IMR-90 (cell line): ENCODE data around the gene NDST3. TPM values are rescaled to one million over a fixed set of nuclear protein-coding genes. Genes with fewer than 3 reads are reported as not detected.

Source experiments
- ATAC-seq: fragments of 200-7000 bp; cut with Tn5 transposase; 2 replicates; pipeline ENCODE4 v1.9.1; 2020; ENCODE audit warnings: low read depth, mild to moderate bottlenecking, moderate library complexity
- BruUV-seq: library from RNA; stranded (reverse); fragments of 400-500 nt; replicated peaks from 2 replicates; lab custom pipeline; 2021; lab: Mats Ljungman, UMichigan
- CTCF ChIA-PET: fragments of 300-600 bp; formaldehyde crosslinking; extraction: SDS; loops from one replicate; lab custom pipeline; 2021; ENCODE audit warnings: antibody characterized with exemption; lab: Yijun Ruan, JAX
- POLR2A ChIA-PET: fragments of 300-600 bp; sonication (Branson Sonifier 250); formaldehyde crosslinking; loops from one replicate; lab custom pipeline; 2022; ENCODE audit warnings: antibody characterized with exemption; ENCODE audit not compliant: unreplicated experiment; lab: Charles Lee
- DNase-seq: peaks from one replicate; pipeline ENCODE4 v3.0.0; 2013
- H2AFZ ChIP-seq: replicated peaks from 2 replicates; pipeline ENCODE3; 2013; ENCODE audit warnings: low read length, mild to moderate bottlenecking; ENCODE audit not compliant: poor library complexity
- H2AK5ac ChIP-seq: 2 replicates; pipeline ENCODE4 v1.6.1; 2013; ENCODE audit warnings: low read depth, low read length, inconsistent platforms
- H2AK9ac ChIP-seq: replicated peaks from 2 replicates; pipeline ENCODE3; 2013; ENCODE audit warnings: mild to moderate bottlenecking, low read depth, low read length, moderate library complexity; ENCODE audit not compliant: poor library complexity
- H2BK120ac ChIP-seq: 2 replicates; pipeline ENCODE4 v1.6.1; 2013; ENCODE audit warnings: low read depth, low read length, inconsistent platforms
- H2BK15ac ChIP-seq: 3 replicates; pipeline ENCODE4 v1.6.1; 2013; ENCODE audit warnings: low read depth, low read length, inconsistent platforms
- H2BK20ac ChIP-seq: 2 replicates; pipeline ENCODE4 v1.6.1; 2013; ENCODE audit warnings: low read depth, mild to moderate bottlenecking, inconsistent platforms, low read length, moderate library complexity
- H2BK5ac ChIP-seq: 2 replicates; pipeline ENCODE4 v1.6.1; 2013; ENCODE audit warnings: mild to moderate bottlenecking, low read depth, low read length, inconsistent platforms; ENCODE audit not compliant: poor library complexity, severe bottlenecking
- H3K14ac ChIP-seq: replicated peaks from 2 replicates; pipeline ENCODE4 v1.6.1; 2013; ENCODE audit warnings: low read depth, low read length, inconsistent platforms
- H3K18ac ChIP-seq: 2 replicates; pipeline ENCODE4 v1.6.1; 2013; ENCODE audit warnings: low read depth, low read length, control low read depth
- H3K23ac ChIP-seq: 2 replicates; pipeline ENCODE4 v1.6.1; 2013; ENCODE audit warnings: low read depth, low read length, inconsistent platforms
- H3K27ac ChIP-seq: 2 replicates; pipeline ENCODE4 v1.5.1; 2013; ENCODE audit warnings: mild to moderate bottlenecking, control low read depth, low read length; ENCODE audit not compliant: insufficient read depth
- H3K27me3 ChIP-seq: 2 replicates; pipeline ENCODE4 v1.6.1; 2013; ENCODE audit warnings: low read length; ENCODE audit not compliant: control insufficient read depth, insufficient read depth
- H3K36me3 ChIP-seq: 2 replicates; pipeline ENCODE4 v1.6.1; 2013; ENCODE audit warnings: low read length, mixed read lengths; ENCODE audit not compliant: control insufficient read depth, insufficient read depth
- H3K4ac ChIP-seq: 2 replicates; pipeline ENCODE4 v1.6.1; 2013; ENCODE audit warnings: low read depth, low read length, inconsistent platforms
- H3K4me1 ChIP-seq: 2 replicates; pipeline ENCODE4 v1.6.1; 2013; ENCODE audit warnings: low read length, mixed read lengths; ENCODE audit not compliant: control insufficient read depth, insufficient read depth
- H3K4me2 ChIP-seq: 2 replicates; pipeline ENCODE4 v1.6.1; 2013; ENCODE audit warnings: low read depth, mild to moderate bottlenecking, control low read depth, low read length, moderate library complexity
- H3K4me3 ChIP-seq: 2 replicates; pipeline ENCODE4 v1.5.1; 2013; ENCODE audit warnings: low read depth, mild to moderate bottlenecking, control low read depth, low read length, moderate library complexity; ENCODE audit not compliant: insufficient read depth
- H3K56ac ChIP-seq: 2 replicates; pipeline ENCODE4 v1.6.1; 2013; ENCODE audit warnings: low read length, inconsistent platforms; ENCODE audit not compliant: insufficient read depth; ENCODE audit errors: extremely low read depth
- H3K79me1 ChIP-seq, 2 experiments: 2 replicates each; pipeline ENCODE4 v1.6.1; 2013; ENCODE audit warnings: low read length in 2 of 2, inconsistent platforms in 1 of 2, low read depth in 1 of 2
- H3K9ac ChIP-seq: 2 replicates; pipeline ENCODE4 v1.6.1; 2013; ENCODE audit warnings: low read depth, low read length, control low read depth
- H3K9me1 ChIP-seq: 2 replicates; pipeline ENCODE4 v1.6.1; 2013; ENCODE audit warnings: low read length, inconsistent platforms; ENCODE audit not compliant: insufficient read depth
- H3K9me3 ChIP-seq: 2 replicates; pipeline ENCODE4 v1.6.1; 2013; ENCODE audit warnings: low read length; ENCODE audit not compliant: control insufficient read depth, insufficient read depth
- H4K20me1 ChIP-seq: 2 replicates; pipeline ENCODE4 v1.6.1; 2013; ENCODE audit warnings: low read length, inconsistent platforms; ENCODE audit not compliant: insufficient read depth
- H4K5ac ChIP-seq: 2 replicates; pipeline ENCODE4 v1.6.1; 2013; ENCODE audit warnings: mild to moderate bottlenecking, low read depth, low read length, control low read depth
- H4K8ac ChIP-seq, 2 experiments: 2 replicates each; pipeline ENCODE4 v1.6.1; 2013; ENCODE audit warnings: low read depth in 2 of 2, low read length in 2 of 2, control low read depth in 1 of 2, inconsistent platforms in 1 of 2
- H4K91ac ChIP-seq: 2 replicates; pipeline ENCODE4 v1.6.1; 2013; ENCODE audit warnings: low read depth, low read length, inconsistent platforms; ENCODE audit not compliant: insufficient read depth
- CEBPB ChIP-seq: IDR thresholded peaks from 2 replicates; pipeline ENCODE4 v1.6.1; 2012; ENCODE audit warnings: low read depth, low read length, improper control_type of control experiment
- CHD1 ChIP-seq: IDR thresholded peaks from 2 replicates; pipeline ENCODE4 v1.6.1; 2012; ENCODE audit warnings: low read depth, low read length, improper control_type of control experiment
- CTCF ChIP-seq: conservative IDR thresholded peaks from 2 replicates; pipeline ENCODE4 v1.5.1; 2012; ENCODE audit warnings: mild to moderate bottlenecking, low read depth, low read length, improper control_type of control experiment
- FOS ChIP-seq: fragments of 150-350 bp; IDR thresholded peaks from 2 replicates; pipeline ENCODE4 v1.6.1; 2016; ENCODE audit warnings: low read depth, low read length
- RAD21 ChIP-seq: IDR thresholded peaks from 2 replicates; pipeline ENCODE4 v1.6.1; 2012; ENCODE audit warnings: low read length, improper control_type of control experiment
- RFX5 ChIP-seq: IDR thresholded peaks from 2 replicates; pipeline ENCODE4 v1.8.0; 2012; ENCODE audit warnings: low read depth, mild to moderate bottlenecking, low read length, moderate library complexity
- SMC3 ChIP-seq: fragments of 150-350 bp; IDR thresholded peaks from 2 replicates; pipeline ENCODE4 v1.6.1; 2016; ENCODE audit warnings: low read depth, mild to moderate bottlenecking, antibody characterized with exemption, low read length, moderate library complexity
- USF2 ChIP-seq: fragments of 150-350 bp; IDR thresholded peaks from 2 replicates; pipeline ENCODE4 v1.6.1; 2017; ENCODE audit warnings: mild to moderate bottlenecking, antibody characterized with exemption, low read length, low read depth
- WGBS, 2 experiments: methylation state at CpG; one replicate each; pipeline versions ENCODE4 v1.1.5 to v1.1.7; 2013; ENCODE audit warnings: missing lambda C conversion rate in 2 of 2; ENCODE audit not compliant: insufficient read length in 1 of 2; ENCODE audit errors: extremely low coverage in 2 of 2; 5-methylcytosine and 5-hydroxymethylcytosine counted together
- dilution Hi-C: fragments of 300-500 bp; cut with HindIII; formaldehyde crosslinking; loops from one replicate; pipeline ENCODE4 v1.14.3; 2018; ENCODE audit warnings: low sequenced_read_pairs; ENCODE audit not compliant: unreplicated experiment
- in situ Hi-C: fragments of 300-500 bp; cut with MboI; formaldehyde crosslinking; loops from 3 replicates; pipeline ENCODE4 v1.14.3; 2019; ENCODE audit warnings: low sequenced_read_pairs, inconsistent platforms, mixed read lengths
- intact Hi-C: fragments of 100-400 bp; cut with micrococcal nuclease; formaldehyde crosslinking; loops from 2 replicates; pipeline ENCODE4 v1.10.0; 2022
- polyA plus RNA-seq, 3 experiments: library from polyadenylated mRNA; depleted of rRNA; stranded (reverse); fragments of >200 nt; gene quantifications; 2 replicates each; pipeline ENCODE4 v1.2.3, GENCODE V29; 2012; ENCODE audit warnings: low replicate concordance in 1 of 3
- total RNA-seq: library from RNA; depleted of rRNA; stranded (reverse); fragments of >200 nt; gene quantifications from 2 replicates; pipeline ENCODE4 v1.2.3, GENCODE V29; 2012

Gene NDST3
- total and polyA plus RNA-seq, 2 of the 4 experiments (the other 2 are of a cell fraction) = 0.10 to 0.18 TPM

- TF ChIP-seq CTCF (no peak), RAD21 (no peak), FOS (no peak), USF2 (no peak), CHD1 (no peak), CEBPB (no peak), SMC3 (no peak), RFX5 (no peak)
- H3K27ac ChIP-seq = peak overlapping the region; percentile 89; the same call in 1 of the 2 replicates
- H3K36me3 ChIP-seq = peaks cover 2% of the 10 kb centered on the region; the same call in 1 of the 2 replicates
- H2BK15ac ChIP-seq = no peak overlapping the region
- H3K14ac ChIP-seq = no peak overlapping the region; the same call in 1 of the 2 replicates
- H2AK5ac ChIP-seq = peak overlapping the region; percentile 27; the same call in 1 of the 2 replicates
- H3K23ac ChIP-seq = no peak overlapping the region
- peaks cover 2 to 16% of the 10 kb centered on the region in 2 experiments; a peak in 2 of 4 replicates for H3K79me1 ChIP-seq
- H3K9ac ChIP-seq = no peak overlapping the region
- no CpG with 5 or more reads among the region's 3 CpGs for WGBS, 2 experiments
- POLR2A ChIA-PET = no interaction called here
- 0 out of 2 replicates have a peak overlapping the region, but pooled peaks have one; percentile 39 for H3K56ac ChIP-seq
- CTCF ChIA-PET = no interaction called here
- H3K4me1 ChIP-seq = peaks cover 26% of the 10 kb centered on the region
- in situ Hi-C loops (loop anchor here (25.0 kb wide), 1 partner anchor 226 kb away; no protein-coding TSS in a partner anchor), dilution Hi-C loops (no loop called here), intact Hi-C loops (no loop called here)
- no peak overlapping the region for H3K4me2 ChIP-seq
- peak overlapping the region; percentile 15 for H4K5ac ChIP-seq
- H4K91ac ChIP-seq = peak overlapping the region; percentile 45
- no peak overlapping the region for H2AK9ac ChIP-seq
- peaks cover 4% of the 10 kb centered on the region; the same call in 1 of the 2 replicates for H4K20me1 ChIP-seq
- H3K9me3 ChIP-seq = no peaks in the 10 kb centered on the region
- no peak overlapping the region for H3K4me3 ChIP-seq
- peak overlapping the region; percentile 90 for H2BK5ac ChIP-seq
- no peak overlapping the region for H2AFZ ChIP-seq
- DNase-seq = no peak
- H3K18ac ChIP-seq = peak overlapping the region; percentile 96
- no peaks in the 10 kb centered on the region for H3K27me3 ChIP-seq
- no peak for ATAC-seq
- peak overlapping the region; percentile 61 for H2BK120ac ChIP-seq
- H3K4ac ChIP-seq = peak overlapping the region; percentile 74; the same call in 1 of the 2 replicates
- peak overlapping the region; percentile 73; the same call in 1 of the 2 replicates for H2BK20ac ChIP-seq
- BruUV-seq = no TSS peak
- peaks cover 6% of the 10 kb centered on the region for H3K9me1 ChIP-seq
- peak overlapping the region; percentile 29 to 49; a peak in 1 of 4 replicates for H4K8ac ChIP-seq
Observed at GRCh38 chr4:118286685-118287084, 252.4 kb downstream of the NDST3 start.
